Raji (cell line): ENCODE measurements around the gene SOCS1.

ENCODE experiments used
- POLR2A ChIP-seq: IDR thresholded peaks from 2 replicates; pipeline ENCODE4 v1.6.1; 2011; ENCODE audit warnings: low read depth, low read length, control low read depth; ENCODE audit not compliant: insufficient read depth

SOCS1 gene, protein sequence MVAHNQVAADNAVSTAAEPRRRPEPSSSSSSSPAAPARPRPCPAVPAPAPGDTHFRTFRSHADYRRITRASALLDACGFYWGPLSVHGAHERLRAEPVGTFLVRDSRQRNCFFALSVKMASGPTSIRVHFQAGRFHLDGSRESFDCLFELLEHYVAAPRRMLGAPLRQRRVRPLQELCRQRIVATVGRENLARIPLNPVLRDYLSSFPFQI

DNA sequence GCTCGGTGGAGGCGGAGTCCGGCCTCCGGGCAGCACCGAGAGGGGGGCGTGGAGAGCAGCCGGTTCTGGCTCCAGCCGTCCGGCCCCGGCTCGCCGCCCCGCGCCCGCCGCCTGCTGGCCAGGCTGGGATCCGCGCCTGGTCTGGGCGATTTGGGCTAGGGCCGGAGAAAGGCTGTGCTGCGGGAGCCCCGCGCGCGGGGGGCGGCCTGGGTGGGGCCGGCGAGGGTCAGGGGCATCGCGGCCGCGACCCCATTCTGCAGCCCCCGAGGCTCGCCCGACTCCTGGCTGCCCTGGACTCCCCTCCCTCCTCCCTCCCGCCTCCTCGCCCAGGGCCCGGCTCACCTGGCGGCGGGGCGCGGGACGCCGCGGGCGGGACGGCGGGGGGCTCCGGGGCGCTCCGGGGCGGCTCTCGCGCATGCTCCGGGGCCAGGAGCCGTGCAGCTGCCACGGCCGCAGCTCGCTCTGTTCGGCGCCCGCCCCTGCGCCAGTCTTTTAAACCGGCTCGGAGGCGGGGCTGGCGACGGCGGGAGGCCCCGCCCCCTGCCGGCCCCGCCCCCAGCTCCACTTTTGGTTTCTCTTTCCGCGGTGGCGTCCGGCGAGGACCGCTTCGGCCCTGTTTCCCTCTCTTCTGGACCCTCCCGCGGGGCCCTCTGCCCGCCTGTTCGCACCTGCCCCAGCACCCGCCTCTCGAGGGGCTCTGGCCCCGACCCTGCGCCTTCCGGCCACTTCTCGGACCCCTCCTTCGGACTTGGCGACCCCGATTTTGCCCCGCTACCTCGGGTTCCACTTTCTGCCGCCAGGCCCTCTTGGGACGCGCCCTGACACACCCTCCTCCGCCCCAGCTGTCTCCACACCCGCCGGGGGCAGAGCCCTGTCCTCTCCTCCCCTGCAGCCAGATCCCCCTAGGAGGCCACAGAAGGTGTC is at the start of gene SOCS1:
Gene SOCS1, minus strand, starts transcription at position 468 of the 924 bp plus-strand sequence. CDS start 726 bp downstream, outside the sequence.
- TF ChIP-seq POLR2A: peak; percentile 94

DNA sequence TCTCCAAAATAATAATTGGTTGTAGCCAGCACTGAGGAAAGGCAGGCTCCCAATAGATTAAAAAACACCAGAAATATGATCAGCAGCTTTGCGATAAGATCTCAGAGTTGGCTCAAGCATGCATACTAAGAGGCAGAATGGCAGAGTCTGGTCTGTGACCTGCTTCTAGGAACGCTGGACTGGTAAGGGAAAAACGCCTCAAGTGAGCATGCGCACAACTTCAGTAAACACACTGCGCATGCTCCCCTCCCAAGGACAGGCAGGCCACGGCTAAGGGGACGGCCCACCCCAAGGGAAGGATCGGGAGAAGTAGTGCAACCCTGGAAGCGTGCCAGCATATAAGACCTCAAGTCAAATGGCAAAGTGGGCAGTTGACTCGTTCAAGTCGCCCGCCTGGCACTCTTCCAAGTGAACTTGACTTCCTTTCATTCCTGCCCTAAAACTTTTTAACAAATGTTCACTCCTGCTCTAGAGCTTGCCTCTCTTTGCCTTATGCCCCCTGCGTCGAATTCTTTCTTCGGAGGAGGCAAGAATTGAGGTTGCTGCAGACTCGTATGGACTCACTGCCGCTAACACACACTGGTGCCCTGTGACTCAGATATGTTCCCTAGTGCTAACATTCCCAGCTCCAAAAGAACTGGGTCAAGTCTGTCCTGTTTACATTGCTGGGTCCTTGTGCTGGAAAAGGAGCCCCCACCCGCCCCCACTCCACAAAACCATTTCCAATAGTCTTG is 47.6 kb upstream of the SOCS1 start:
- TF ChIP-seq POLR2A: no peak

DNA sequence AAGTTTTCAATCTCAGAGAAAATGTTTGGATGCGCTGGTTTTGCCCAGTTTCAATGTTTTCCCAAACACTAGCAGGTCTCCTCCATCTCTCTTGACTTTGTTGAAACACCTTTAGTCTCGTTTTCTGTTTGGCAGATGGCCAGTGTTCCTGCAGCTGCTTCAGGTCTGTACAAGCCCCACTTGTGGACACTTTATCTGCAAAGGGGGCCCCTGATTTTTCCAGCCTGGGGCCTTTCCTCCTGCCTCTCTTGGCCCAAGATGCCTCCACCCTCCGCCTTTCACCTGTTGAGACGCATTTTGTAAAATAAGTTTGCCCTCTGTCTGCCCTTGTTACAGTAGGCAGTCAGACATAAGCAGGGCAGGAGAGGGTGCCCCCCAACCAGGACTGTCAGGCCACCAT is 47.0 kb upstream of the SOCS1 start:
- no peak for TF ChIP-seq POLR2A

DNA sequence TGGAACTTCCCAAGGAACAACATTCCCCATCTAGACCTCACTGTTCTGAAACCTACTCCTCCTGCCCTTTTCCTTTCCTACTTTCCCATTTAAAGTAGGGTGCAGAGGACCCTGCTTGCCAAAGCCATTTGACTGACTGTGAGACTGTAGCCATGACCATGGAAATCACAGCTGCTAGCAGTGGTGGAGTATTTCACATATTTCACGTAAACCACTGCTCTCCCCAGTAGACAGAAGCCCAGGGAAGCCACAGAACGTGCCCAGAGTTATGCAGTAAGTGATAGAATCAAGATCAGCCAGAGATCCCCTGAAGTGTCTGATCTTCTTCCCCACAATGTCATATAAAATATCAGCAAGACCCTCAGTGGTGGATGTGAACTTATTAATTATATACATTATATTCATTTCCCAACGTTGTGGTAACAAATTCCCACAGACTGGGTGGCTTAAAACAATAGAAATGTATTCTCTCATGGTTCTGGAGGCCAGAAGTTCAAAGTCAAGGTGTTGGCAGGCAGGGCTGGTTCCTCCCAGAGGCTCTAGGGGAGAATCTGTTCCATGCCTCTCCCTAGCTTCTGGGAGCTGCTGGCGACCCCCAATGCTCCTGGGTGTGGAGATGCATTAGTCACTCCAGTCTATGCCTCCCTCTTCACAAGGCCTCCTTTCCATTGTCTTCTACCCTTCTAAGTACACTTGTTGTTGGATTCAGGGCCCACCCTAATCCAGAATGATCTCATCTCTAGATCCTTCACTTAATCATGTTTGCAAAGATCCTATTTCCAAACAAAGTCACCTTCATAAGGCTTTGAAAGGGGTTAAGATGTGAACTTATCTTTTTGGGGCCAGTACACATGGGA is 45.9 kb upstream of the SOCS1 start:
- no peak for TF ChIP-seq POLR2A

DNA sequence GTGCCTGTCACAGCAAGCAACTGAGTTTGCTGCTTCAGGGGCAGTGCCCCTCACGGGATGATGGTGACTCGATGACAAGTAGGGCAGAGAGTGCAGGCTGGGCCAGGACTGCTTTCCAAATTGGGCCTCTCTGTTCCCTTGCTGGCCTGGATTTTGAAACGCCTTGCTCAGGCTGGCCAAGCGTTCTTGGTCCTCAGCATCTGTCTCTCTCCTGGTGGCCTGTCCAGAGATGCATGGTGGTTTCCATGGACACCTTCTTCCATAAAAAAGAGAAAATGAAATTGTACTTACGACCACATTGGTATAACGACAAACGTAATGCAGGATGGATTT is 44.5 kb upstream of the SOCS1 start:
- TF ChIP-seq POLR2A: no peak

DNA sequence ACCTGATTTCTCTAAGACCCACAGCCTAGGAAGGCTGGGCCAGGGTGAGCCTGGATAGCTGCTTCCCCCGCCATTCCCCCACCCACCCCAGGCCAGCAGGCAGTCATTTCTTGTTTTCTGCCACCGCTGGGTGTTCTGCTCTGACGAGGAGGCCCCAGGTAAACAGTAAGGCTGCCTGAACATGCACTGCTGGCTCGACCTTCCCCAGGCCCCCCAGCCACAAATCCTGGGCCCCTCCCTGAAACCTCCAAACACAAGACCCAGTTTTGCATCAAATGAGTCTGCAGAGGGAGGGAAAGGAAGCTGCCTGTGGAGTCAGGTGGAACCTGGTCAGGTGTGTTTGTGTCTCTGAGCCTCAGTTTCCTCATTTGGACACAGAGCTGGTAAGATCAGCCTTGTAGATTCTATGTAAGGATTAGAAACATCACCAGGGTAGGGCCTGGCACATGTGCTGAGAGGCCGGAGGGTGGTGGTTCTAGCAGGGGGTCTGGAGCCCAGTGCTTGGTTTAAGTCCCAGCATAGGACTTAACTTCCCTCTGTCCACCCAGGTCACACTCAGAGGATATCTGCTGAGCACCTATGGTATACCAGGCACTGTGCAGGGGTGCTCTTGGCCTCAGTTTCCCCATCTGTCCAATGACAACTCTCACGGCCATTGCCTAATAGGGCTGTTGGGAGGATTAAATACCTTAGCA is 44.0 kb upstream of the SOCS1 start:
- TF ChIP-seq POLR2A: no peak

DNA sequence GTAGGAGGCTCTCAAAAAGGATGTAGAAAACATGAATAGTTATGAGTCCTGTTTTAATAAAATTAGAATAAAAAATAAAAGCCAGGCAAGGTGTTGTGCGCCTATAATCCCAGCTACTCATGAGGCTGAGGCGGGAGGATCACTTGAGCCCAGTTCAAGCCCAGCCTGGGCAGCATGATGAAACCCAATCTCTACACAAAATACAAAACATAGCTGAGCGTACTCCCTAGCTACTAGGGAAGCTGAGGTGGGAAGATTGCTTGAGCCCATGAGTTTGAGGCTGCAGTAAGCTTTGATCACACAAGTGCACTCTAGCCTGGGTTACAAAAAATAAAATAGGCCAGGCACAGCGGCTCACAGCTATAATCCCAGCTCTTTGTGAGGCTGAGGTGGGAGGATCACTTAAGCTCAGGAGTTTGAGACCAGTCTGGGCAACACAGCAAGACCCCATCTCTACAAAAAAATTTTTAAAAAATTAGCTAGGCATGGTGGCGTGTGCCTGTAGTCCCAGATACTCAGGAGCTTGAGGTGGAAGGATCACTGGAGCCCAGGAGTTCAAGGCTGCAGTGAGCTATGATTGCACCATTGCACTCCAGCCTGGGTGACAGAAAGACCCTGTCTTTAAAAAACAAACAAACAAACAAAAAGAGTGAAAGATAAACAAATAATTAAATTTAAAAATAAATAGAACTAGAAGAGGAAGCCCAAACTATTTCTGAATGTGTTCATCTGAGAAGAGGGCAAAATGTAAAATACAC is 42.3 kb upstream of the SOCS1 start:
- no peak for TF ChIP-seq POLR2A

DNA sequence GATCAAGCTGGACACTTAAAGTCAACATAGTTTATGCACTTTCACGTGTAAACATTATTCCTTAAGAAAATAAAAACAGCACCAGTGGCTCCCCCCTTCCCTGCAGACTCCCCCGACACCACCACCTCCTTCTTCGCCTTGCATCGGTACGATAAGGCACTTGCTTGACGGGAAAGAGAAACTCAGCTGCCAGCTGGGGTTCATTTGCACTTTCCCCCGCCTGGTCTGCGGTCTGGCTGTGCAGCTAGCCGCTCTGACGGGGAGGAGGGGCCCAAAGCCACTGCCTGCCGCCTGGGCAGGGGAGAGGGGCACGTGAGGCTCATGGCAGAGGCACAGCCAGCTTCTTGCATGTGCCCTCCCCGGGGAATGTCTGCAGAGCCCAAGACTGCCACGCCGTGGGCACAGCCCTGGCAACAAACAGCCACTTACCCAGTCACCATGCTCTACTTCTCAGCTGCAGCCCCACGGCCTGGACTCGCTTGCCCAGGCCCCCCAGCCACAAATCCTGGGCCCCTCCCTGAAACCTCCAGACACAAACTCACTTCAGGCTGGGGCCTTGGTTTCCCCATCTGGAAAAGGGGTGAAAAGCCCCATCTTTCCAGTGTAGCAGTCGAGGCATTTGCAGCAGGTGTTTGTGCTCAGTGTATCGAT is 41.6 kb upstream of the SOCS1 start:
- TF ChIP-seq POLR2A: peak; percentile 69

DNA sequence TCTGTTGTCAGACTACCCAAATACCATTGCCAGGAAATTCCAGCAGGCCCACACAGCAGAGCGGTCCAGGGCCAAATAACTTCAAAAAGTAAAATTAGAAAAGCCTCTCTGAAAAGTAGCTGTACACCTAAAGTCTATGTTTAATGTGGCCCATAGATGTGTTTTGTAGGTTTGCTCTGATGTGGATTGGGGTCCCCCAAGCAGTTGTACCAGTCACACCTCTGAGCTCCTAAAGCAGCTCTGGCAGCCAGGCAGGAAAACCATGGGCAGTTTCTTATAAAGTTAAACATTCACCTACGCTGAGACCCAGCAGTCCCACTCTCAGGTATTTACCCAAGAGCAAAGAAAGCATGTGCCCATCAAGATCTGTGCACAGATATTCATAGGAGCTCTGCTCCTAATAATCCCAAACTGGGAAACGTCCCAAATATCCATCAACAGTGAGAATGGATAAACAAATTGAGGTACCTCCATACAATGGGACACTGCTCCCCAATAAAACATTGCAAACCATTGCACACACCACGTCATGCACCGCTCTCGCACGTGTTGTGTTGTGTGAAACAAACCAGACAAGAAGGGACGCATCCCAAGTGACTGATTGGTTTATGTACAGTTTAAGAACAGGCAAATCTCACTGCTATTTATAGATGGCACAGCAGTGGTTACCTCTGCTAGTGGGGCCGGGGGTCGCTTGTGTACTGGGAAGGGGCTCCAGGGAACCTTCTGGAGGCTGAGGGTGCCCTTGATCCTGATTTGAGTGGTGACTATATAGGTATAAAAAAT is 40.9 kb upstream of the SOCS1 start:
- TF ChIP-seq POLR2A: no peak

DNA sequence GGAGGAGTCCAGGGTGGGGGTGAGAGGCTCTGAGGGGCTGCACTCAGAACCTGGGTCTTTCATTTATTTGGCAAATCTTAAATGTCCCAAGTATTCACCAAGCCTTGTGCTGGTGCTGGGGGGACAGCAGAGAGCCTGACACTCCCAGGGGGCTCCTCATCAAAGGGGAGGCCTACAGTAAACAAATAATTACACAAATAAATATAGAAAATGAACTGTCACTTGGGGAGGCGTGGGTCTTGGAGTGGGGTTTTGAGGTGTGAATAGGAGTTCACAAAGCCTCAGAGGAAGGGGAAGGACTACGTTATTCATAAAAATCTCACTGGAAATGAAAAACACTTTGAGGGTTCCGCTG is 40.3 kb upstream of the SOCS1 start:
- TF ChIP-seq POLR2A: no peak

DNA sequence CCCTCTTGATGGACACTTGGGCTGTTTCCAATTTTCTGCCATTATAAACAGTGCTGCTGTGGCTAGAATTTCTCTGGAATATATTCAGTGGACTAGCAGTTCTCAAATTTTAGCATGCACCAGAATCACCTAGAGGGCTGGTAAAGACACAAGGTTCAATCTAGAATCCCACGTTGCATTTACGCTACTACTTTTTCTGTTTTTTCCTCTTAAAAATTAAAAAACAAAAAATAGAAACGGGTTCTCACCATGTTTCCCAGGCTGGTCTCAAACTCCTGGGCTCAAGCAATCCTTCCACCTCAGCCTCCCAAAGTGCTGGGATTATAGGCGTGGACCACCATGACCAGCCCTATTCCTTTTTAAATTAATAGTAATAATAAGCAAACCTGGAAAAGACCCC is 39.7 kb upstream of the SOCS1 start:
- TF ChIP-seq POLR2A: no peak

DNA sequence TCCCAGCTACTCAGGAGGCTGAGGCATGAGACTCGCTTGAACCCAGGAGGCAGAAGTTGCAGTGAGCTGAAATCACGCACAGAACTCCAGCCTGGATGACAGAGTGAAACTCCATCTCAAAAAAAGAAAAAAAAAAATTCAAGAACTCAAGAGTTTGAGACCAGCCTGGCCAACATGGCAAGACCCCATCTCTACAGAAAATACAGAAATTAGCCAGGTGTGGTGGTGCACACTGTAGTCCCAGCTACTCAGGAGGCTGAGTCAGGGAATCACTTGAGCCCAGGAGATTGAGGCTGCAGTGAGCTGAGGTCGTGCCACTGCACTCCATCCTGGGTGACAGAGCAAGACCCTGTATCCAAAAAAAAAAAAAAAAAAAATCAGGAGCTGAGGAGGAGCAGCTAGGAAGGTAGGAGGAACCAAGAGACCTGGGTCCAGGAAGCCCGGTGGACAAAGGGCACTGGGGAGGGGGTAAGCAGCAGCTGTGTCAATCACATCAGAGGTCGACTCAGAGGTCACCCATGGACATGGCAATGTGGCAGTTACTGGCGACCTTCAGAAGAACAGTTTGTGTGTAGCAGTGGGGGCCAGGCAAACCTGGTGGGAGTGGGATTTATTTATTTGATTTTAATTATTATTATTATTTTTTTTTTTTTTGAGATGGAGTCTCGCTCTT is 36.2 kb upstream of the SOCS1 start:
- TF ChIP-seq POLR2A: no peak
